Measurements from ENCODE around the gene EPB41L1. TPM values are rescaled to one million over a fixed set of nuclear protein-coding genes. Genes with fewer than 3 reads are reported as not detected.

Gene EPB41L1
- polyA plus RNA-seq, 1 donor from 2014 or later, result 38.2 TPM

DNA sequence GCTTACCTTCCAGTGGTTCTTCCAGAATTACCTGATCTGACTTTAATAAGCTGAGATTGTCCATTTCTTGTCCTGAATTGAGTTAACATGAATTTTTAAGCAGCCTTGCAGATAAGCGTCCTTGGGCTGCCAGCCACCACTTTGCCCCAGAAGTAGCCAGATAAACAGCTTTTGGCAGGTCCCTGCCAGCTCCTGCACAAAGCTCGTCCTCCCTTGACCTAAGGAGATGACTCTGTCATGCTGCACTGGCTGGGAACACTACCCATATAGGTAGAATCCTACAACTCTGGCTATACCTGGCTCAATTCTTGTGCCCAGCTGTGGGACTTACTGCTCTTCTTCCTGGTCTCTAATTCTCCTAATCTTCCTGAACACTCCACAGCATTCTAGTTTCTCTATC, 42.1 kb downstream of the EPB41L1 start:
- Histone ChIP-seq H4K20me1 (ENCODE audit: insufficient read depth) (no peaks in the 10 kb centered on the region), H3K4me3 (ENCODE audit: low read length) (no peak overlapping the region), H3K9me3 (ENCODE audit: low read length) (no peaks in the 10 kb centered on the region)

DNA sequence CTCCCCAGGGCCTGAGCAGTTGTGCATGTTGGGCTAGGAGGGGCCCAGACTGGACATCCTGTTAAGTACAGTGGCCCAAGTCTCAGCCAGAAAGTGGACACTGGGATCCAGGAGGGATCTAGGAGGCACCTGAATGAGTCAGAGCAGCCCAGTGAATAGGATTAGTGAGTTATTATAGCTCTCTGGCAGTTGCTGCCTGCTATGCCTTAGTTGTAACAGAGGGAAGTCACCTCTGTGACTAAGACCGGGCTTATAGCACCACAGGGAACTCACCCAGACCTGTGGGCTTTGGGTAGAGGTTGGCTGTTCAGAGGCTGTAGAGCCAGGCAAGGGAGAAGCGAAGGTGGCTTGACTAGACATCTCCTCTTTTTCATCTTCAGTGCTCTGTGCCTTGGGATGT, 42.7 kb downstream of the EPB41L1 start:
- H3K9ac ChIP-seq (ENCODE audit: low read length), result no peak overlapping the region
- H3K27me3 ChIP-seq (ENCODE audit: insufficient read depth, low read depth, low read length), result no peaks in the 10 kb centered on the region
- no peaks in the 10 kb centered on the region for H3F3A ChIP-seq (ENCODE audit: insufficient read depth, low read length, poor library complexity, severe bottlenecking)
- TF ChIP-seq POLR2AphosphoS5 (IDR thresholded peaks at IDR 0.05) (no peak), EP300 (conservative IDR thresholded peaks at IDR 0.05; ENCODE audit: poor library complexity, severe bottlenecking) (no peak), TAF1 (IDR thresholded peaks at IDR 0.05; ENCODE audit: low read depth) (no peak), EZH2 (IDR thresholded peaks at IDR 0.05; ENCODE audit: borderline replicate concordance, insufficient read depth, low read length, poor library complexity, severe bottlenecking) (no peak), RAD21 (conservative IDR thresholded peaks at IDR 0.05) (no peak), MXI1 (conservative IDR thresholded peaks at IDR 0.05; ENCODE audit: poor library complexity, severe bottlenecking) (no peak), SMC3 (conservative IDR thresholded peaks at IDR 0.05; ENCODE audit: poor library complexity) (no peak)
- TF ChIP-seq, protein P1, sequence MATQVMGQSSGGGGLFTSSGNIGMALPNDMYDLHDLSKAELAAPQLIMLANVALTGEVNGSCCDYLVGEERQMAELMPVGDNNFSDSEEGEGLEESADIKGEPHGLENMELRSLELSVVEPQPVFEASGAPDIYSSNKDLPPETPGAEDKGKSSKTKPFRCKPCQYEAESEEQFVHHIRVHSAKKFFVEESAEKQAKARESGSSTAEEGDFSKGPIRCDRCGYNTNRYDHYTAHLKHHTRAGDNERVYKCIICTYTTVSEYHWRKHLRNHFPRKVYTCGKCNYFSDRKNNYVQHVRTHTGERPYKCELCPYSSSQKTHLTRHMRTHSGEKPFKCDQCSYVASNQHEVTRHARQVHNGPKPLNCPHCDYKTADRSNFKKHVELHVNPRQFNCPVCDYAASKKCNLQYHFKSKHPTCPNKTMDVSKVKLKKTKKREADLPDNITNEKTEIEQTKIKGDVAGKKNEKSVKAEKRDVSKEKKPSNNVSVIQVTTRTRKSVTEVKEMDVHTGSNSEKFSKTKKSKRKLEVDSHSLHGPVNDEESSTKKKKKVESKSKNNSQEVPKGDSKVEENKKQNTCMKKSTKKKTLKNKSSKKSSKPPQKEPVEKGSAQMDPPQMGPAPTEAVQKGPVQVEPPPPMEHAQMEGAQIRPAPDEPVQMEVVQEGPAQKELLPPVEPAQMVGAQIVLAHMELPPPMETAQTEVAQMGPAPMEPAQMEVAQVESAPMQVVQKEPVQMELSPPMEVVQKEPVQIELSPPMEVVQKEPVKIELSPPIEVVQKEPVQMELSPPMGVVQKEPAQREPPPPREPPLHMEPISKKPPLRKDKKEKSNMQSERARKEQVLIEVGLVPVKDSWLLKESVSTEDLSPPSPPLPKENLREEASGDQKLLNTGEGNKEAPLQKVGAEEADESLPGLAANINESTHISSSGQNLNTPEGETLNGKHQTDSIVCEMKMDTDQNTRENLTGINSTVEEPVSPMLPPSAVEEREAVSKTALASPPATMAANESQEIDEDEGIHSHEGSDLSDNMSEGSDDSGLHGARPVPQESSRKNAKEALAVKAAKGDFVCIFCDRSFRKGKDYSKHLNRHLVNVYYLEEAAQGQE (IDR thresholded peaks at IDR 0.05; ENCODE audit: borderline replicate concordance), result no peak
- TF ChIP-seq, protein P2, sequence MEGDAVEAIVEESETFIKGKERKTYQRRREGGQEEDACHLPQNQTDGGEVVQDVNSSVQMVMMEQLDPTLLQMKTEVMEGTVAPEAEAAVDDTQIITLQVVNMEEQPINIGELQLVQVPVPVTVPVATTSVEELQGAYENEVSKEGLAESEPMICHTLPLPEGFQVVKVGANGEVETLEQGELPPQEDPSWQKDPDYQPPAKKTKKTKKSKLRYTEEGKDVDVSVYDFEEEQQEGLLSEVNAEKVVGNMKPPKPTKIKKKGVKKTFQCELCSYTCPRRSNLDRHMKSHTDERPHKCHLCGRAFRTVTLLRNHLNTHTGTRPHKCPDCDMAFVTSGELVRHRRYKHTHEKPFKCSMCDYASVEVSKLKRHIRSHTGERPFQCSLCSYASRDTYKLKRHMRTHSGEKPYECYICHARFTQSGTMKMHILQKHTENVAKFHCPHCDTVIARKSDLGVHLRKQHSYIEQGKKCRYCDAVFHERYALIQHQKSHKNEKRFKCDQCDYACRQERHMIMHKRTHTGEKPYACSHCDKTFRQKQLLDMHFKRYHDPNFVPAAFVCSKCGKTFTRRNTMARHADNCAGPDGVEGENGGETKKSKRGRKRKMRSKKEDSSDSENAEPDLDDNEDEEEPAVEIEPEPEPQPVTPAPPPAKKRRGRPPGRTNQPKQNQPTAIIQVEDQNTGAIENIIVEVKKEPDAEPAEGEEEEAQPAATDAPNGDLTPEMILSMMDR (IDR thresholded peaks at IDR 0.05; ENCODE audit: poor library complexity, severe bottlenecking), result no peak
- no peaks in the 10 kb centered on the region for H3K9me3 ChIP-seq (ENCODE audit: low read length)
- no peaks in the 10 kb centered on the region for H3K79me2 ChIP-seq (replicated peaks; ENCODE audit: insufficient read depth, low read length)
- H2AFZ ChIP-seq (ENCODE audit: low read depth, low read length), result no peak overlapping the region
- H3K27ac ChIP-seq (ENCODE audit: low read length), result no peak overlapping the region
- no peaks in the 10 kb centered on the region for H3K9me2 ChIP-seq (ENCODE audit: insufficient read depth, low read length)
- no peak overlapping the region for H3K4me2 ChIP-seq (ENCODE audit: low read length)
- H3K4me3 ChIP-seq (ENCODE audit: low read length), result no peak overlapping the region
- no peaks in the 10 kb centered on the region for H4K20me1 ChIP-seq (ENCODE audit: insufficient read depth)
- peaks cover 12% of the 10 kb centered on the region for H3K36me3 ChIP-seq (ENCODE audit: insufficient read depth, low read length)

More for the DNA sequence above, 42.1 kb downstream of the EPB41L1 start:
- TF ChIP-seq MXI1 (conservative IDR thresholded peaks at IDR 0.05; ENCODE audit: poor library complexity, severe bottlenecking), result no peak
- TF ChIP-seq EZH2 (IDR thresholded peaks at IDR 0.05; ENCODE audit: borderline replicate concordance, insufficient read depth, low read length, poor library complexity, severe bottlenecking), result no peak
- TF ChIP-seq, protein P1 (IDR thresholded peaks at IDR 0.05; ENCODE audit: borderline replicate concordance), result no peak
- TF ChIP-seq EP300 (conservative IDR thresholded peaks at IDR 0.05; ENCODE audit: poor library complexity, severe bottlenecking), result no peak
- no peak for TF ChIP-seq TAF1 (IDR thresholded peaks at IDR 0.05; ENCODE audit: low read depth)
- no peak for TF ChIP-seq POLR2AphosphoS5 (IDR thresholded peaks at IDR 0.05)
- no peak for TF ChIP-seq SMC3 (conservative IDR thresholded peaks at IDR 0.05; ENCODE audit: poor library complexity)
- no peak for TF ChIP-seq RAD21 (conservative IDR thresholded peaks at IDR 0.05)
- TF ChIP-seq, protein P2 (IDR thresholded peaks at IDR 0.05; ENCODE audit: poor library complexity, severe bottlenecking), result no peak
- peaks cover 12% of the 10 kb centered on the region for H3K36me3 ChIP-seq (ENCODE audit: insufficient read depth, low read length)
- no peaks in the 10 kb centered on the region for H3K9me2 ChIP-seq (ENCODE audit: insufficient read depth, low read length)
- H3K79me2 ChIP-seq (replicated peaks; ENCODE audit: insufficient read depth, low read length), result no peaks in the 10 kb centered on the region
- no peaks in the 10 kb centered on the region for H3K27me3 ChIP-seq (ENCODE audit: insufficient read depth, low read depth, low read length)
- no peak overlapping the region for H2AFZ ChIP-seq (ENCODE audit: low read depth, low read length)
- H3K27ac ChIP-seq (ENCODE audit: low read length), result no peak overlapping the region
- H3F3A ChIP-seq (ENCODE audit: insufficient read depth, low read length, poor library complexity, severe bottlenecking), result no peaks in the 10 kb centered on the region
- no peak overlapping the region for H3K9ac ChIP-seq (ENCODE audit: low read length)
- no peak overlapping the region for H3K4me2 ChIP-seq (ENCODE audit: low read length)
